A549 (cell line): ENCODE measurements around the gene CDC6. TPM values are rescaled to one million over a fixed set of nuclear protein-coding genes. Genes with fewer than 3 reads are reported as not detected.

Source experiments
- ATAC-seq, 2 experiments: fragments of 200-7000 bp in 1 of 2; fragments of >200 bp in 1 of 2; cut with Nextera tagmentation in 1 of 2; cut with Tn5 transposase in 1 of 2; 3 replicates each; pipeline versions ENCODE4 v1.8.0 to v1.9.1; 2018 to 2020; ENCODE audit warnings: mild to moderate bottlenecking in 1 of 2, moderate library complexity in 1 of 2
- CTCF ChIA-PET: fragments of 300-600 bp; sonication (Branson Sonifier 250); formaldehyde crosslinking; extraction: SDS; loops from one replicate; lab custom pipeline; 2021; ENCODE audit warnings: antibody characterized with exemption, inconsistent platforms; lab: Yijun Ruan, JAX
- POLR2A ChIA-PET: fragments of 350-600 bp; formaldehyde crosslinking; extraction: SDS; loops from one replicate; lab custom pipeline; 2021; ENCODE audit warnings: antibody characterized with exemption, inconsistent platforms; lab: Yijun Ruan, JAX
- DNase-seq, 2 experiments: peaks; one replicate each; pipeline versions ENCODE4 v3.0.0 to v3.0.0-alpha.2; 2011 to 2016; ENCODE audit warnings: low read depth in 1 of 2, low spot score in 1 of 2
- FAIRE-seq: peaks from 2 replicates; lab custom pipeline; 2011; peaks lifted over from hg19 to GRCh38; lab: Jason Lieb, UNC
- H3K27ac ChIP-seq, 2 experiments: fragments of >200 bp; sonication (Bioruptor Twin); formaldehyde crosslinking; 3 replicates each; pipeline ENCODE4 v1.5.1; 2016 to 2017
- H3K4me1 ChIP-seq: fragments of >200 bp; sonication (Bioruptor Twin); formaldehyde crosslinking; 3 replicates; pipeline ENCODE4 v1.6.1; 2016
- H3K4me2 ChIP-seq: fragments of >200 bp; sonication (Bioruptor Twin); formaldehyde crosslinking; 3 replicates; pipeline ENCODE4 v1.6.1; 2016
- H3K4me3 ChIP-seq: fragments of >200 bp; sonication (Bioruptor Twin); formaldehyde crosslinking; 3 replicates; pipeline ENCODE4 v1.5.1; 2016
- H3K9me3 ChIP-seq: fragments of >200 bp; sonication (Bioruptor Twin); formaldehyde crosslinking; 3 replicates; pipeline ENCODE4 v1.6.1; 2016
- CBX2 ChIP-seq: fragments of 200-600 bp; sonication (generic); IDR thresholded peaks from 2 replicates; pipeline ENCODE4 v1.6.1; 2016; ENCODE audit warnings: low read depth, mild to moderate bottlenecking, borderline replicate concordance
- CEBPB ChIP-seq, 2 experiments: fragments of >200 bp in 1 of 2; sonication (Bioruptor Twin) in 1 of 2; formaldehyde crosslinking in 1 of 2; IDR thresholded peaks; 2 replicates each; pipeline ENCODE4 v1.6.1; 2012 to 2016
- CHD4 ChIP-seq: fragments of 200-600 bp; sonication (generic); IDR thresholded peaks from 2 replicates; pipeline ENCODE4 v1.6.1; 2016; ENCODE audit warnings: antibody characterized with exemption, mild to moderate bottlenecking, borderline replicate concordance
- FOSB ChIP-seq: fragments of 250-450 bp; sonication (Bioruptor Pico); IDR thresholded peaks from 2 replicates; pipeline ENCODE4 v1.5.0; 2020; ENCODE audit warnings: mild to moderate bottlenecking, moderate library complexity
- FOSL2 ChIP-seq, 2 experiments: fragments of 450-650 bp in 1 of 2; fragments of >200 bp in 1 of 2; sonication (Bioruptor Twin) in 1 of 2; formaldehyde crosslinking; IDR thresholded peaks; 2 replicates each; pipeline versions ENCODE4 v1.5.0 to v1.6.1; 2016 to 2020; ENCODE audit warnings: mild to moderate bottlenecking in 1 of 2, moderate library complexity in 1 of 2
- HDAC2 ChIP-seq: fragments of 200-600 bp; sonication (generic); IDR thresholded peaks from 2 replicates; pipeline ENCODE4 v1.6.1; 2016
- HOXA7 ChIP-seq: fragments of 250-450 bp; sonication (Bioruptor Pico); IDR thresholded peaks from 2 replicates; pipeline ENCODE4 v1.5.0; 2020; ENCODE audit warnings: mild to moderate bottlenecking, moderate library complexity
- KDM1A ChIP-seq: fragments of 200-600 bp; sonication (generic); IDR thresholded peaks from 2 replicates; pipeline ENCODE4 v1.6.1; 2016; ENCODE audit warnings: low read depth, mild to moderate bottlenecking
- MAZ ChIP-seq: fragments of 150-350 bp; IDR thresholded peaks from 2 replicates; pipeline ENCODE4 v1.6.1; 2014; ENCODE audit warnings: antibody characterized with exemption, low read depth, low read length, borderline replicate concordance
- MYC ChIP-seq: IDR thresholded peaks from 2 replicates; pipeline ENCODE4 v1.6.1; 2012; ENCODE audit warnings: mild to moderate bottlenecking, inconsistent platforms, low read length, improper control_type of control experiment, borderline replicate concordance
- NR3C1 ChIP-seq: fragments of >200 bp; sonication (Bioruptor Twin); formaldehyde crosslinking; IDR thresholded peaks from 3 replicates; pipeline ENCODE4 v1.6.1; 2017
- POLR2AphosphoS2 ChIP-seq: conservative IDR thresholded peaks from 2 replicates; pipeline ENCODE4 v1.6.1; 2012; ENCODE audit warnings: low read length, improper control_type of control experiment, inconsistent platforms
- RAD21 ChIP-seq, 2 experiments: fragments of >200 bp in 1 of 2; sonication (Bioruptor Twin) in 1 of 2; formaldehyde crosslinking in 1 of 2; IDR thresholded peaks in 1 of 2; conservative IDR thresholded peaks in 1 of 2; 2 replicates in 1 of 2; 3 replicates in 1 of 2; pipeline ENCODE4 v1.6.1; 2012 to 2018; ENCODE audit warnings: inconsistent platforms in 1 of 2
- RCOR1 ChIP-seq: fragments of 150-350 bp; IDR thresholded peaks from 2 replicates; pipeline ENCODE4 v1.6.1; 2014; ENCODE audit warnings: antibody characterized with exemption, low read length, low read depth
- RFX5 ChIP-seq: fragments of 450-650 bp; IDR thresholded peaks from 2 replicates; pipeline ENCODE4 v1.7.1; 2014; ENCODE audit warnings: antibody characterized with exemption, mild to moderate bottlenecking, moderate library complexity
- ZNF302 ChIP-seq: fragments of 250-450 bp; sonication (Bioruptor Pico); IDR thresholded peaks from 2 replicates; pipeline ENCODE4 v1.9.0; 2021; ENCODE audit warnings: inconsistent platforms, mild to moderate bottlenecking, moderate library complexity
- WGBS: methylation state at CpG from one replicate; pipeline ENCODE4 v1.1.6; 2017; ENCODE audit errors: missing lambda C conversion rate; 5-methylcytosine and 5-hydroxymethylcytosine counted together
- polyA plus RNA-seq, 4 experiments: library from polyadenylated mRNA; depleted of rRNA in 3 of 4; stranded (reverse); fragments of >200 nt; fragmentation: RNase III in 1 of 4; extraction: RNeasy Plus Mini Kit Qiagen cat#74134 plus additional on column Dnase treatment in 1 of 4; gene quantifications; 2 replicates in 3 of 4; 3 replicates in 1 of 4; pipeline ENCODE4 v1.2.3, GENCODE V29; 2011 to 2017
- TF ChIP-seq, protein P1 (sequence below): IDR thresholded peaks from 2 replicates; pipeline ENCODE4 v1.6.1; 2012
- TF ChIP-seq, protein P2 (sequence below): fragments of >200 bp; sonication (Bioruptor Twin); formaldehyde crosslinking; IDR thresholded peaks from 3 replicates; pipeline ENCODE4 v1.5.1; 2016
- TF ChIP-seq, protein P3 (sequence below): fragments of >200 bp; sonication (Bioruptor Twin); formaldehyde crosslinking; IDR thresholded peaks from 2 replicates; pipeline ENCODE4 v1.6.1; 2016
- TF ChIP-seq, protein P4 (sequence below): IDR thresholded peaks from 2 replicates; pipeline ENCODE4 v1.6.1; 2012; ENCODE audit warnings: low read depth, borderline replicate concordance
- TF ChIP-seq, protein P5 (sequence below): fragments of >200 bp; sonication (Bioruptor Twin); formaldehyde crosslinking; IDR thresholded peaks from 3 replicates; pipeline ENCODE4 v1.6.1; 2016

The CDC6 gene
- polyA plus RNA-seq, 2 of the 4 experiments (the other 2 are of a cell fraction) = 67.0 to 79.5 TPM

DNA sequence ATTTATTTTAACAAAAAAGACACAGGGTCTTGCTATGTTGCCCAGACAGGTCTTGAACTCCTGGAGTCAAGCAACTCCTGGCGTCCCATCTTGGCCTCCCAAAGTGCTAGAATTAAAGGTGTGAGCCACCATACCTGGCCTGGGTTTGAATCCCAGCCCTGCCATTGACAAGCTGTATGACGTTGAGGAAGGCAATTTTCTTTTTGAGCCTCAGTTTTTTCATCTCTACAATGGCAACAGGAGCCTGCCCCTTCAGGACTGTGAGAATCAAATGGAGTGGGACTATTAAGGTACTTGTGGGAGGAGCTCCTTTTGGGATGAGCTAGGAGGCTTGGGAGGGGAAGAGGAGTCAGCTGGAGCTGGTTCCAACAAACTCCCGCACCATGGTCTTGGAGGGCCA lies 27.5 kb downstream of the CDC6 start:
- Histone ChIP-seq H3K4me3 (no peak overlapping the region), H3K4me2 (peak overlapping the region; percentile 99)
- 72% methylated on average over 3 of the region's 3 CpGs for WGBS
- POLR2A ChIA-PET = interaction anchor here (0.7 kb wide), 1 partner anchor 27 kb away, joined by 4 read pairs; no protein-coding TSS in a partner anchor
- TF ChIP-seq HDAC2 (peak; percentile 56; the same call in 1 of the 2 replicates), KDM1A (peak; percentile 97), RFX5 (no peak), RAD21 (conservative IDR thresholded peaks at IDR 0.05 in 1 of 2, IDR thresholded peaks at IDR 0.05 in 1 of 2) (no peak), CHD4 (peak; percentile 79)
- TF ChIP-seq, all 56 proteins: peak for 3
- Histone ChIP-seq H3K4me1 (peaks cover 86% of the 10 kb centered on the region), H3K27ac (peak overlapping the region; percentile 95 to 97), H3K9me3 (no peaks in the 10 kb centered on the region)
- ATAC-seq (no peak), FAIRE-seq (no peak), DNase-seq (no peak)
- CTCF ChIA-PET = interaction anchor here (0.6 to 50.4 kb wide), 7 partner anchors 3 to 217 kb away, joined by 3 to 2395 read pairs (median 3); partner anchors contain the start of genes CDC6, GJD3, IGFBP4 and RARA

DNA sequence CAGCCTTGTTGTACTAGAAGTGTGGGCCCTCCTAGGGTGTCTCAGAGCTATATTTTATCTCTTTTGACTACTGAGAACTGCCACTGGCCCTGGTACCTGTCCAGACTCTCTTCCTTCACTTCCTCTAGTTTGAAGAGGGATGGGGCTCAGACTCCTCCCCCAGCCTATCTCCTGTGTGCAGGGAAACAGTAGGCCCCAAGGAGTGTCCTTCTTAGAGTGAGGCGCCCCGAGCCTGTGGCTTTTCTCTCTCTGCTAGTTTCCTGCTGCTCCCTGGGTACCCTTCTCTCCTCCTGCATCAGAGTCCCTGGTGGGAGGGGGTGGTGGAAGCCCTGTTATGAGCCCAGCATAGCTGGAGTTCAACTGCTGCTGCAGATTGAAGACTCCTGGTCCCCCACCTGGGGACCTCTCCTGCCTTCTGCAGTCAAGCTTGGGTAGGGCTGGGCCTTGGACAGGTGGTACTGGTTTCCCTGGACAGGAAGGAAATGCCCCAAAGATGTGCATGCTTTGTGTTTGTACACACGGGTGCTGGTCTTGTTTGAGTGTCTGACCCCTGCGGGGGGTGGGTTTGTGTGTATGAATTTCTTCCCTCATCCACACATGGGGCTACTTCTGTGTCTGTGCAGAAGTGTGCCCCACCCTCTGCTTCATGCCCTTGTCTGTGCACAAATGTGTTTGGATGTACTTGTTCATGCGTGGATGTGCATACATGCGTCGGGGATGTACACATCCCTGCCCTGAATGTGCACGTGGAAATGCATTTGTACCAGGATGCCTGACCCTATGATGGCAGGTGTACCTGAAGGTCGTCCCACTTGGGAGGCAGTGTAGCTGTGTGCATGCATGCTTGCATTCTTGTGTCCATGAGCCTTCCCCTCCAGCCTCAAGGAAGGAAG lies 28.2 kb downstream of the CDC6 start:
- FAIRE-seq (peak; percentile 70), DNase-seq (no peak), ATAC-seq (no peak)
- Histone ChIP-seq H3K4me2 (peak overlapping the region; percentile 99), H3K4me1 (peaks cover 86% of the 10 kb centered on the region), H3K27ac (peak overlapping the region; percentile 95 to 97), H3K4me3 (peak overlapping the region; percentile 81; the same call in 2 of the 3 replicates), H3K9me3 (no peaks in the 10 kb centered on the region)
- WGBS = 39% methylated on average over 8 of the region's 9 CpGs
- POLR2A ChIA-PET = interaction anchor here (0.7 to 1.8 kb wide), 7 partner anchors 9 to 336 kb away, joined by 3 to 14 read pairs (median 4); partner anchors contain the start of gene PSMD3
- CTCF ChIA-PET = interaction anchor here (0.6 to 50.4 kb wide), 6 partner anchors 2 to 125 kb away, joined by 3 to 2395 read pairs (median 538); partner anchors contain the start of genes CDC6, GJD3 and RARA
- TF ChIP-seq, protein P1, sequence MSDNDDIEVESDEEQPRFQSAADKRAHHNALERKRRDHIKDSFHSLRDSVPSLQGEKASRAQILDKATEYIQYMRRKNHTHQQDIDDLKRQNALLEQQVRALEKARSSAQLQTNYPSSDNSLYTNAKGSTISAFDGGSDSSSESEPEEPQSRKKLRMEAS = peak; percentile 70; the same call in 1 of the 2 replicates
- no peak for TF ChIP-seq NR3C1

DNA sequence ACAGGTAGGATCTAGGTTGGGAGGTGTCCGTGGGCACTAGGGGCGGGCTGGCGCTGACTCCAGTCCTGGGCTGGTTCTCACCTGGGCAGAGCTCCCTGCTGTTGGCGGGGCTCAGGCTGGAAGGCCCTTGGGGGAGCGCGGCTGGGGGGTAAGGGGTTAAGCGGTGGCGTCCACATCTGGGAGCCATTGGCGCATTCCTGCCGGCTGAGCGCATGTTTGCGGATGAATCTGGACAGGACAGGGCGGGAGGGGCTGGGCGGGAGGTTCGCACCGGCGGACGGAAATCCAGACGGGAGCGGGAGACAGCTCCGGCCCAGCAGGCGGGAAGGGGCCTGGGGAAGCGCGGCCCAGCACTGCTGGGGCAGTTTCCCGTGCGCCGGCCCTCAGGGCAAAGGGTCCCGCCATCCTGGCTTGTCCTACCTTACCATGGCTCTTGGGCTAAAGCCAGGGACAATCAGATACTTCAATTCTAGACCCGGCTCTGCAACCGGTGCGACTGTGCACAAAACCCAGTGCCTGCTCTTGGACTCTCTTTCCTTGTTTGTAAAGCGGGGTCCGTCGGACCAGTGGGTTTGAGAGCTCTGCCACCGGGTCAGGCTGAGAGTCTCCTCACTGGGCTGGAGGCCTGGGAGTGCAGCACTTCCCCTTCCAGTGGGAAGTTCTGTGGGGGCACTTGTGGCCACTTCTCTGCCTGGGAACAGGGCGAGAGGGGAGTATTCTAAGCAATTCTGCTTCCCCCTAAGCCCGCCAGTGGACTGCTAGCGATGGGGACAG lies 29.1 kb downstream of the CDC6 start:
- Histone ChIP-seq H3K4me1 (peaks cover 86% of the 10 kb centered on the region), H3K27ac (peak overlapping the region; percentile 95 to 97), H3K9me3 (no peaks in the 10 kb centered on the region), H3K4me2 (peak overlapping the region; percentile 99), H3K4me3 (peak overlapping the region; percentile 81)
- no peak for FAIRE-seq
- POLR2A ChIA-PET = interaction anchor here (0.6 to 1.8 kb wide), 16 partner anchors 8 to 1373 kb away, joined by 3 to 14 read pairs (median 4); partner anchors contain the start of genes PSMD3, RARA and SMARCE1
- WGBS = 8% methylated on average over 29 of the region's 38 CpGs
- CTCF ChIA-PET = interaction anchor here (0.6 to 50.4 kb wide), 16 partner anchors 1 to 1372 kb away, joined by 3 to 2395 read pairs (median 3); partner anchors contain the start of genes CDC6, EIF1, GJD3 and RARA
- DNase-seq = peak; percentile 82 to 87
- ATAC-seq = peak; percentile 15 to 43; a peak in 5 of 6 replicates
- TF ChIP-seq POLR2AphosphoS2 = no peak
- TF ChIP-seq HOXA7 (CRISPR knock-in tag) = no peak
- TF ChIP-seq MYC = no peak
- TF ChIP-seq ZNF302 (CRISPR knock-in tag) = no peak
- TF ChIP-seq, protein P2, sequence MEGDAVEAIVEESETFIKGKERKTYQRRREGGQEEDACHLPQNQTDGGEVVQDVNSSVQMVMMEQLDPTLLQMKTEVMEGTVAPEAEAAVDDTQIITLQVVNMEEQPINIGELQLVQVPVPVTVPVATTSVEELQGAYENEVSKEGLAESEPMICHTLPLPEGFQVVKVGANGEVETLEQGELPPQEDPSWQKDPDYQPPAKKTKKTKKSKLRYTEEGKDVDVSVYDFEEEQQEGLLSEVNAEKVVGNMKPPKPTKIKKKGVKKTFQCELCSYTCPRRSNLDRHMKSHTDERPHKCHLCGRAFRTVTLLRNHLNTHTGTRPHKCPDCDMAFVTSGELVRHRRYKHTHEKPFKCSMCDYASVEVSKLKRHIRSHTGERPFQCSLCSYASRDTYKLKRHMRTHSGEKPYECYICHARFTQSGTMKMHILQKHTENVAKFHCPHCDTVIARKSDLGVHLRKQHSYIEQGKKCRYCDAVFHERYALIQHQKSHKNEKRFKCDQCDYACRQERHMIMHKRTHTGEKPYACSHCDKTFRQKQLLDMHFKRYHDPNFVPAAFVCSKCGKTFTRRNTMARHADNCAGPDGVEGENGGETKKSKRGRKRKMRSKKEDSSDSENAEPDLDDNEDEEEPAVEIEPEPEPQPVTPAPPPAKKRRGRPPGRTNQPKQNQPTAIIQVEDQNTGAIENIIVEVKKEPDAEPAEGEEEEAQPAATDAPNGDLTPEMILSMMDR = no peak
- no peak for TF ChIP-seq CEBPB (IDR thresholded peaks at IDR 0.05)
- no peak for TF ChIP-seq CBX2
- TF ChIP-seq RCOR1 = no peak
- TF ChIP-seq, protein P3, sequence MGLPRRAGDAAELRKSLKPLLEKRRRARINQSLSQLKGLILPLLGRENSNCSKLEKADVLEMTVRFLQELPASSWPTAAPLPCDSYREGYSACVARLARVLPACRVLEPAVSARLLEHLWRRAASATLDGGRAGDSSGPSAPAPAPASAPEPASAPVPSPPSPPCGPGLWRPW = no peak
- no peak for TF ChIP-seq FOSL2 (IDR thresholded peaks at IDR 0.05)
- no peak for TF ChIP-seq FOSL2 (CRISPR knock-in tag; IDR thresholded peaks at IDR 0.05)
- no peak for TF ChIP-seq HDAC2
- TF ChIP-seq MAZ = no peak
- TF ChIP-seq RFX5 = no peak
- no peak for TF ChIP-seq FOSB (CRISPR knock-in tag)
- TF ChIP-seq KDM1A = no peak
- TF ChIP-seq, protein P4, sequence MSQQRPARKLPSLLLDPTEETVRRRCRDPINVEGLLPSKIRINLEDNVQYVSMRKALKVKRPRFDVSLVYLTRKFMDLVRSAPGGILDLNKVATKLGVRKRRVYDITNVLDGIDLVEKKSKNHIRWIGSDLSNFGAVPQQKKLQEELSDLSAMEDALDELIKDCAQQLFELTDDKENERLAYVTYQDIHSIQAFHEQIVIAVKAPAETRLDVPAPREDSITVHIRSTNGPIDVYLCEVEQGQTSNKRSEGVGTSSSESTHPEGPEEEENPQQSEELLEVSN = peak; percentile 91
- TF ChIP-seq, protein P5, sequence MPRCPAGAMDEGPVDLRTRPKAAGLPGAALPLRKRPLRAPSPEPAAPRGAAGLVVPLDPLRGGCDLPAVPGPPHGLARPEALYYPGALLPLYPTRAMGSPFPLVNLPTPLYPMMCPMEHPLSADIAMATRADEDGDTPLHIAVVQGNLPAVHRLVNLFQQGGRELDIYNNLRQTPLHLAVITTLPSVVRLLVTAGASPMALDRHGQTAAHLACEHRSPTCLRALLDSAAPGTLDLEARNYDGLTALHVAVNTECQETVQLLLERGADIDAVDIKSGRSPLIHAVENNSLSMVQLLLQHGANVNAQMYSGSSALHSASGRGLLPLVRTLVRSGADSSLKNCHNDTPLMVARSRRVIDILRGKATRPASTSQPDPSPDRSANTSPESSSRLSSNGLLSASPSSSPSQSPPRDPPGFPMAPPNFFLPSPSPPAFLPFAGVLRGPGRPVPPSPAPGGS = peak; percentile 45; the same call in 1 of the 3 replicates
